HG03575 (cell line): Measurements from ENCODE around the gene C8G.

Source experiments
- ATAC-seq: cut with Tn5 transposase; IDR thresholded peaks from one replicate; pipeline ENCODE4 v1.9.1; 2021; ENCODE audit not compliant: unreplicated experiment, insufficient number of reproducible peaks, low FRiP score; ENCODE audit errors: extremely low read depth

Gene C8G

GRCh38 chr9:136950656-136951276 is 5.7 kb downstream of the C8G start:
- no peak for ATAC-seq

- no peak for ATAC-seq
Observed at GRCh38 chr9:136951541-136952320, 6.7 kb downstream of the C8G start, which contains the start of gene LCN12. Gene LCN12 (plus strand): TSS chr9:136952273. CDS start chr9:136952328, 55 bp downstream.

GRCh38 chr9:136952321-136952850 is 7.3 kb downstream of the C8G start:
- no peak for ATAC-seq

- ATAC-seq: no peak
Observed at GRCh38 chr9:136952876-136953770, 8.1 kb downstream of the C8G start.

GRCh38 chr9:136953771-136954269 is 8.8 kb downstream of the C8G start:
- ATAC-seq: no peak

DNA sequence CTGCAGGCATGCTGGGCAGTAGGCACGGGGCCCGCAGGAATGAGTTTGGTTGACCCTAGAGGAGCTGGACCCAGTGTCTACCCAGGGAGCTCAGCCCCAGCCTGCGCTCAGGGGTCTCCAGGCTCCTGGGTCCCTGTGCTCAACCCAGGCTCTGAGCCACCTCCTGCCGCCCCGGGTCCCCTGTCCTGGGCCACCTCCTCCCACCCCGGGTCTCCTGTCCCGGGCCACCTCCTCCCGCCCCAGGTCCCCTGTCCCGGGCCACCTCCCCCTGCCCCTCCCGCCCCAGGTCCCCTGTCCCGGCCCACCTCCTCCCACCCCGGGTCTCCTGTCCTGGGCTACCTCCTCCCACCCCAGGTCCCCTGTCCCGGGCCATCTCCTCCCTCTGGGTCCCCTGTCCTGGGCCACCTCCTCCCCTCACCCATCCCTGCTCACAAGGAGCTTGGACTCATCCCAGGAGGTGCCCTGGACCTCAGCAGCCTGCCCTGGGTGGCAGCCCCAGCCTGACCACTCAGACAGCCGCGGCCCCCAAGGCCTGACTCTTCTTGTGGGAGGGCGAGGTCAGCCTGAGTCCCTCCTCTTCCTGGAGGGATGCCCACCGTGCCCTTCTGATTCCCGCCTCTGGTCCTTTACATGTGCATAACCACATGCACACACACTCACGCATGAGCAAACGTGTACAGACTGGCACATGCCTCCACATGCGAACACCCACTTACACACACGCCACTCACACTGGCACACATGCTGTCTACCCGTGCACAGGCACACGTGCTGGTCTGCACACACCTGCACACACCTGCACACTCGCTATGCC is 9.4 kb downstream of the C8G start:
- no peak for ATAC-seq

- no peak for ATAC-seq
Observed at GRCh38 chr9:136955202-136955942, 10.3 kb downstream of the C8G start.

GRCh38 chr9:136955943-136956335 is 10.9 kb downstream of the C8G start:
- no peak for ATAC-seq

GRCh38 chr9:136956604-136957003 is 11.6 kb downstream of the C8G start:
- ATAC-seq: no peak

- ATAC-seq: no peak
Observed at GRCh38 chr9:136957461-136957860, 12.4 kb downstream of the C8G start.

DNA sequence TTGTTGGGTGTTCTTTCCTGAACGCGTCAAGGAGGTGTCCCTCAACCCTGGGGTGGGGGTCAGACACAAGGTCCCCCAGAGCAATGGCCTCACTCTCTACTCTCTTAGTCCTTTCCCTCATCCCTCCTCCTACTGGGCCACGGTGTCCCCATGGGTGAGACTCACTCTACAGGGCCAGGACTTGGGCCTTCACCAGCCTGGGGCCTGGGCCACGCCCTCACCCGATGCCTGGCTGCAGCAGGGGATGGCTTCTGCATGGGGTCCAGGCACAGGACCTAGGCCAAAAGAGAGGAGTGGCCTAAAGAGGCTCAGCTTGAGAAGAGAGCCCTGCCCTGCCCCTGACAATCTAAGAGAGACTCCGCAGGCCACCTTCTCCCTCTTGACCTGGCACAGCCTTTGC is 12.9 kb downstream of the C8G start:
- no peak for ATAC-seq

DNA sequence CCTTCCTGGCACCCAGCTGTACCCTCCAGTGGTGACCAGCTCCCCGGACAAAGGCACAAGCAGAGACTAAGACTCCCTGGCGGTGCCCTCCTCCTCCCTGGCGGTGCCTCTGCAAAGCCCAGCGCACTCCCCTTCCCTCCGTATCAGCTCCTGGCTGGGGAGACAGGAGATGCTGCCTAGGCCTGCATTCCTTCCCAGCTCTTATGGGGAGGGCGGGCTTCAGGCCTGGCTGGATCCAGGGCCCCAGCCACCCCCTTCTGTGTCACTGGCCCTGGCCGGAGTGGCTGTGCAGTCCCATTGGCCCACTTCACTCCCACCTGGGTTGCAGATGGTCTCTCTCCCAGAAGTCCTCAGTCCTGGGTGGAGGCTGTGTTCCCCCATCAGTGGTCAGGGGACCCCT is 13.4 kb downstream of the C8G start:
- ATAC-seq: no peak

- no peak for ATAC-seq
Observed at GRCh38 chr9:136958898-136959850, 14.1 kb downstream of the C8G start.

DNA sequence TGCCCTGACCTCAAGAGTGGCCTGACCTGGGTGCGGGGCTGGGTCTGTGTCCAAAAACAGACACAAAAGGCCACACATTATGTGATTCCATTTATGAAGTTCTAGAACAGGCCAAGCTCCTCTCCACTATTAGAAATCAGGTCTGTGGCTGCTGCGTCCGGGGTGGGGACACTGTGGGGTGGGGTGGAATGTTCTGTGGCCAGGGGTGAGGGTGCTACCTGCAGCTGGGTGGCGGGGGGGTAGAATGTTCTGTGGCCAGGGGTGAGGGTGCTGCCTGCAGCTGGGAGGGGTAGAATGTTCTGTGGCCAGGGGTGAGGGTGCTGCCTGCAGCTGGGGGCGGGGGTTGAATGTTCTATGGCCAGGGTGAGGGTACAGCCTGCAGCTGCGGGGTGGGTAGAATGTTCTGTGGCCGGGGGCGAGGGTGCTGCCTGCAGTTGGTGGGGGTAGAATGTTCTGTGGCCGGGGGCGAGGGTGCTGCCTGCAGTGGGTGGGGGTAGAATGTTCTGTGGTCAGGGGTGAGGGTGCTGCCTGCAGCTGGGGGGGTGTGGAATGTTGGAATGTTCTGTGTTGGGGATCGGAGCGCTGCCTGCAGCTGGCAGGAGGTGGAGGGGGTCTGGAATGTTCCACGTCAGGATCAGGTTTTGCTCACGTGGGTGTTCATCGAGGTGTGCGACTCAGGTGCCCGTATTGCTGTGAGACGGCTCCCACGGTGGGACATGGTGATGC is 15.3 kb downstream of the C8G start:
- no peak for ATAC-seq

DNA sequence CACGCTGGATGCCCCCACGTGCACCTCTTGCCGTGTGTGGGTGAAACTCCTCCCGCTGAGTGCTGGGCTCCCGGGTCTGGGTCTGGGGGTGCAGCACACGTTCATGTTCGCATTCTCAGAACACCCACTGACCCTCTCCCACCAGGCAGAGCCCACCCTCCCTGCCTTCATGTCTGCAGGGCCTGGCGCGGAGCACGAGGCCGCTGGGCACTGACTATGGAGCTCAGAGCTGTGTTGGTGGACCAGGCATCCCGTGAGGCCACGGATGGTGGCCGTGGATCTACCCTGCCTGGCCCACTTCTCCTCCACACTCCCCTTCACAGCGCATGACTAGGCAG is 15.9 kb downstream of the C8G start:
- ATAC-seq: no peak

GRCh38 chr9:136961279-136962065 is 16.4 kb downstream of the C8G start:
- ATAC-seq: no peak
